Spleen (tissue), 7 donors: Measurements from ENCODE around the gene PDE4D.

Experiments
- CTCF ChIP-seq, 11 experiments: fragments of 200-600 bp in 7 of 11; fragments of 450-650 bp in 4 of 11; sonication (generic) in 4 of 11; IDR thresholded peaks in 8 of 11; conservative IDR thresholded peaks in 3 of 11; 1 replicate in 7 of 11; 2 replicates in 4 of 11; pipeline versions ENCODE4 v1.4.0 to v1.8.0; 2016 to 2021; ENCODE audit warnings: antibody characterized with exemption in 11 of 11, inconsistent platforms in 4 of 11, mild to moderate bottlenecking in 1 of 11
- POLR2AphosphoS5 ChIP-seq, 3 donors: sonication (generic); formaldehyde crosslinking; IDR thresholded peaks; one replicate each; pipeline ENCODE4 v1.5.1; 2017; ENCODE audit warnings: antibody characterized with exemption in 3 of 3
- donor health status: DM: no; HTN: no; CAD: no; lungs with moderate emphysema.
- donor health status: DM: no; HTN: no; CAD: no.
- donor health status: DM: no; HTN: no; CAD: no.

- TF ChIP-seq CTCF (IDR thresholded peaks at IDR 0.05 in 8 of 11, conservative IDR thresholded peaks at IDR 0.05 in 3 of 11) (no peak), POLR2AphosphoS5 (IDR thresholded peaks at IDR 0.05) (no peak)
These were observed 165.2 kb downstream of the PDE4D start for GRCh38 chr5:59728356-59728755.
